Cardiac muscle cell (in vitro differentiated cells and primary cell): ENCODE measurements around the gene FBXL2. TPM values are rescaled to one million over a fixed set of nuclear protein-coding genes. Genes with fewer than 3 reads are reported as not detected.
"Not testable (repeated sequence)": the region's sequence is repeated elsewhere in the genome, so short reads cannot be mapped to it uniquely, and the experiment has no call there.

ENCODE experiments used
- DNase-seq, 2 donors: peaks; one replicate each; pipeline versions ENCODE4 v3.0.0 to v3.0.0-alpha.2; 2010 to 2017; ENCODE audit warnings: low read depth in 1 of 2, low spot score in 1 of 2
- H3K27ac ChIP-seq: fragments of 200-600 bp; sonication (generic); 2 replicates; pipeline ENCODE4 v1.5.1; 2016
- H3K27me3 ChIP-seq: fragments of 200-600 bp; sonication (generic); 2 replicates; pipeline ENCODE4 v1.6.0; 2016; ENCODE audit warnings: control low read depth
- H3K36me3 ChIP-seq: fragments of 200-600 bp; sonication (generic); 2 replicates; pipeline ENCODE4 v1.5.1; 2016; ENCODE audit warnings: control low read depth
- H3K4me1 ChIP-seq: fragments of 200-600 bp; sonication (generic); 2 replicates; pipeline ENCODE4 v1.8.1; 2017; ENCODE audit warnings: low read depth, mild to moderate bottlenecking, mixed run types
- H3K4me3 ChIP-seq: fragments of 200-600 bp; sonication (generic); 2 replicates; pipeline ENCODE4 v1.5.1; 2016; ENCODE audit warnings: mild to moderate bottlenecking
- H3K9me3 ChIP-seq: fragments of 200-600 bp; sonication (generic); 2 replicates; pipeline ENCODE4 v1.5.1; 2017; ENCODE audit warnings: low read depth, mild to moderate bottlenecking, control low read depth
- polyA plus RNA-seq: library from polyadenylated mRNA; unstranded; fragments of >200 nt; fragmentation: Nextera tagmentation; extraction: Ambion mirVana; gene quantifications from 2 replicates; pipeline ENCODE4 v1.2.1, GENCODE V29; 2016
- total RNA-seq: library from RNA; depleted of rRNA; stranded (reverse); fragments of >200 nt; gene quantifications from 2 replicates; pipeline ENCODE4 v1.2.3, GENCODE V29; 2016
- TF ChIP-seq, protein P1 (sequence below): IDR thresholded peaks from 2 replicates; pipeline ENCODE4 v1.5.1; 2012; ENCODE audit warnings: low read depth, mild to moderate bottlenecking, low read length

Gene FBXL2
- total and polyA plus RNA-seq, 2 experiments from 2014 or later, result 17.5 to 27.6 TPM

DNA sequence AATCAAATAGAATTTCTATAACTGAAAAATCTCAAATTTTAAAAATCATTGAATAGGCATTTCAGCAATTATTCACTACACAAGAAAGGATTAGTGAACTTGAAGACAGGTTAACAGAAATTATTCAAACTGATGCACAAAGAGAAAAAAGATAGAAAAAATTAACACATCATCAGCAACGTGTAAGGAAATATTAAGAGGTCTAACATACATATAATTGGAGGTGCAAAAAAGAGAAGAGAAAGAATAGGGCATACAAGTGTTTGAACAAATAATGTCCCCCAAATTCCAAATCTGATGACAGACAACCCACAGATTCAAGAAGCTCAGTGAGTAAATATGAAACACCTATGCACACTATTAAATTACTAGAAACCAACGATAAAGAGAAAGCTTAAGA is 57.1 kb downstream of the FBXL2 start:
- Histone ChIP-seq H3K27me3 (no peaks in the 10 kb centered on the region), H3K27ac (no peak overlapping the region), H3K4me3 (no peak overlapping the region), H3K9me3 (no peaks in the 10 kb centered on the region), H3K4me1 (no peaks in the 10 kb centered on the region), H3K36me3 (no peaks in the 10 kb centered on the region)
- DNase-seq, result no peak
- TF ChIP-seq, protein P1, sequence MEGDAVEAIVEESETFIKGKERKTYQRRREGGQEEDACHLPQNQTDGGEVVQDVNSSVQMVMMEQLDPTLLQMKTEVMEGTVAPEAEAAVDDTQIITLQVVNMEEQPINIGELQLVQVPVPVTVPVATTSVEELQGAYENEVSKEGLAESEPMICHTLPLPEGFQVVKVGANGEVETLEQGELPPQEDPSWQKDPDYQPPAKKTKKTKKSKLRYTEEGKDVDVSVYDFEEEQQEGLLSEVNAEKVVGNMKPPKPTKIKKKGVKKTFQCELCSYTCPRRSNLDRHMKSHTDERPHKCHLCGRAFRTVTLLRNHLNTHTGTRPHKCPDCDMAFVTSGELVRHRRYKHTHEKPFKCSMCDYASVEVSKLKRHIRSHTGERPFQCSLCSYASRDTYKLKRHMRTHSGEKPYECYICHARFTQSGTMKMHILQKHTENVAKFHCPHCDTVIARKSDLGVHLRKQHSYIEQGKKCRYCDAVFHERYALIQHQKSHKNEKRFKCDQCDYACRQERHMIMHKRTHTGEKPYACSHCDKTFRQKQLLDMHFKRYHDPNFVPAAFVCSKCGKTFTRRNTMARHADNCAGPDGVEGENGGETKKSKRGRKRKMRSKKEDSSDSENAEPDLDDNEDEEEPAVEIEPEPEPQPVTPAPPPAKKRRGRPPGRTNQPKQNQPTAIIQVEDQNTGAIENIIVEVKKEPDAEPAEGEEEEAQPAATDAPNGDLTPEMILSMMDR, result no peak

- H3K27me3 ChIP-seq, DNase-seq, H3K4me1 ChIP-seq, H3K27ac ChIP-seq, H3K9me3 ChIP-seq, H3K36me3 ChIP-seq, H3K4me3 ChIP-seq: not testable (repeated sequence)
These were observed 61.8 kb downstream of the FBXL2 start for GRCh38 chr3:33338936-33339465.

DNA sequence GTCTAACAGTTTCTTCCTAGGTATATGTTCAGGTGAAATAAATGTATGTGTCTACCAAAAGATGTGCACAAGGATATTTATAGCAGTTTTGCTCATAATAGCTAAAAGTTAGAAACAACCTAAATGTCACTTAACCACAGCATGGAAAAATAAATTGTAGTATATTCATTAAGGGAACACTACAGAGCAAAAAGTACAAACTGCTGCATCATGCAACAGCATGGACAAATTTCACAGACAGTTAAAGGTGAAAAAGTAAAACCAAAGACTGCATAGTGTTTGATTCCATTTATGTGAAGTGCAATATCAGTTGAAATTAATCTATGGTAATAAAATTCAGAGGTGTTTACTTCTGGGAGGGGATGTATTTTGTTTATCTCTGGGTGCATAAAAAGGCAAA is 62.5 kb downstream of the FBXL2 start:
- H3K4me3 ChIP-seq, result no peak overlapping the region
- TF ChIP-seq, protein P1, result no peak

GRCh38 chr3:33355611-33356010 is 78.4 kb downstream of the FBXL2 start:
- Histone ChIP-seq H3K4me1 (peaks cover 49% of the 10 kb centered on the region), H3K36me3 (no peaks in the 10 kb centered on the region), H3K9me3 (no peaks in the 10 kb centered on the region), H3K27ac (peak overlapping the region; percentile 86), H3K27me3 (no peaks in the 10 kb centered on the region), H3K4me3 (no peak overlapping the region)
- TF ChIP-seq, protein P1, result no peak
- peak; percentile 62 to 63 for DNase-seq

More for the DNA sequence above, 62.5 kb downstream of the FBXL2 start:
- Histone ChIP-seq H3K27ac (no peak overlapping the region), H3K4me1 (peaks cover under 1% of the 10 kb centered on the region), H3K9me3 (no peaks in the 10 kb centered on the region), H3K36me3 (no peaks in the 10 kb centered on the region), H3K27me3 (no peaks in the 10 kb centered on the region)
- no peak for DNase-seq

GRCh38 chr3:33358172-33358781 is 81.0 kb downstream of the FBXL2 start:
- Histone ChIP-seq H3K9me3 (no peaks in the 10 kb centered on the region), H3K4me3 (no peak overlapping the region), H3K4me1 (peaks cover 50% of the 10 kb centered on the region), H3K27ac (peak overlapping the region; percentile 11), H3K36me3 (no peaks in the 10 kb centered on the region), H3K27me3 (no peaks in the 10 kb centered on the region)
- no peak for DNase-seq
- TF ChIP-seq, protein P1, result no peak

GRCh38 chr3:33360136-33360825 is 83.0 kb downstream of the FBXL2 start:
- DNase-seq, result peak in 1 of 2 donors; percentile 16
- Histone ChIP-seq H3K4me1 (peaks cover 48% of the 10 kb centered on the region), H3K27ac (no peak overlapping the region), H3K27me3 (no peaks in the 10 kb centered on the region), H3K36me3 (no peaks in the 10 kb centered on the region), H3K9me3 (no peaks in the 10 kb centered on the region), H3K4me3 (no peak overlapping the region)
- TF ChIP-seq, protein P1, result no peak
